Measurements from ENCODE around the gene RNF167.

Gene RNF167

GRCh38 chr17:4895121-4895520 is 44.9 kb upstream of the RNF167 start:
- DNase-seq (ENCODE audit: low read depth), result no peak
- no peak for TF ChIP-seq CTCF (conservative IDR thresholded peaks at IDR 0.05; ENCODE audit: control insufficient read depth, insufficient read depth, low read depth, low read length)
- no peak overlapping the region for H3K4me3 ChIP-seq (ENCODE audit: control insufficient read depth, low read depth, low read length)

GRCh38 chr17:4895657-4896331 is 44.3 kb upstream of the RNF167 start:
- no peak for TF ChIP-seq CTCF (conservative IDR thresholded peaks at IDR 0.05; ENCODE audit: control insufficient read depth, insufficient read depth, low read depth, low read length)
- DNase-seq (ENCODE audit: low read depth), result no peak
- no peak overlapping the region for H3K4me3 ChIP-seq (ENCODE audit: control insufficient read depth, low read depth, low read length)

- DNase-seq (ENCODE audit: low read depth), result no peak
- no peak overlapping the region for H3K4me3 ChIP-seq (ENCODE audit: control insufficient read depth, low read depth, low read length)
- TF ChIP-seq CTCF (conservative IDR thresholded peaks at IDR 0.05; ENCODE audit: control insufficient read depth, insufficient read depth, low read depth, low read length), result no peak
Measured at GRCh38 chr17:4896332-4897197, 43.5 kb upstream of the RNF167 start.

GRCh38 chr17:4897198-4897687 is 42.8 kb upstream of the RNF167 start:
- DNase-seq (ENCODE audit: low read depth), result no peak
- no peak overlapping the region for H3K4me3 ChIP-seq (ENCODE audit: control insufficient read depth, low read depth, low read length)
- no peak for TF ChIP-seq CTCF (conservative IDR thresholded peaks at IDR 0.05; ENCODE audit: control insufficient read depth, insufficient read depth, low read depth, low read length)

- no peak for DNase-seq (ENCODE audit: low read depth)
- no peak for TF ChIP-seq CTCF (conservative IDR thresholded peaks at IDR 0.05; ENCODE audit: control insufficient read depth, insufficient read depth, low read depth, low read length)
- no peak overlapping the region for H3K4me3 ChIP-seq (ENCODE audit: control insufficient read depth, low read depth, low read length)
Measured at GRCh38 chr17:4897785-4898184, 42.3 kb upstream of the RNF167 start.

GRCh38 chr17:4898351-4898750 is 41.7 kb upstream of the RNF167 start:
- no peak overlapping the region for H3K4me3 ChIP-seq (ENCODE audit: control insufficient read depth, low read depth, low read length)
- DNase-seq (ENCODE audit: low read depth), result no peak
- TF ChIP-seq CTCF (conservative IDR thresholded peaks at IDR 0.05; ENCODE audit: control insufficient read depth, insufficient read depth, low read depth, low read length), result no peak
